Measurements from ENCODE around the gene VASH1.
"Not testable (repeated sequence)": the region's sequence is repeated elsewhere in the genome, so short reads cannot be mapped to it uniquely, and the experiment has no call there.

Gene VASH1

DNA sequence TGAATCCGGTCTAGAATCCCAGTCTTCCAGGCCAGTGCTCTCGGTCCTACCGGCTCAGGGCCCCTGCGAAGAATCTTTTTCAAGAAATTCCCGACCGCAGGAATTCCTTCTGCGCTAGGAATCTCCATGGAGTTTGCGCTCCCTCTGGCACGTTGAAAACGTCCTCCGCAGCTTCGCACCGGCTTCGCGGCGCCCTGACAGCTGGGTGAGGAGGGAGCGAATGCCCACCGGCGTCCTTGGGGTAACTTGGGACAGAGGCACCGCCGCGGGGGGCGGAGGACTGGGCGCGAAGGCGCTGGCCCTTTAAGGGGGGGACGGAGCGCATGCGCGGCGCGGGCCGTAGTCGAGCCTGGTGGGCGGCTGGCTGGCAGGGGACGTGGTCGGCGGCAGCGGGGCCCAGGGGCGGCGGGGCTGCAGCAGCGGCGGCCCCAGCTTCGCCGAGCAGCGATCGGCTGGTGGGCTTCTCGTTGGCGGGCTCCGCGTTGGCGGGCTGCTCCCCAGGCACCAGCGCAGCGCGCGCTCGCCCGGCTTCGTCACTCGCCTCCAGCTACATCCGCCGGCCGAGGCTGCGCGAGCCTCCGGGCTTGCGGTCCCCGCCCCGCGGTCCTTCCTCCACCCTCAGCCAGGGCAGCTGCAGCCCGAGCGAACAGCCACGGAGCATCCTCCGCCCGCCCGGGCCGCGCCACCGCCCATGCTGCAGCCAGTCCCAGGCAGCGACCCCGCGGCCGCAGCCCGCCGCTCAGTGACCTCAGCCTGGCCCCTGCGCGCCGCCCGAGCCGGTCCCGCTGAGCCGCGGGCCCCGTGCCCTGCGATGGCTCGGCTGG is at the start of gene VASH1:
VASH1 (plus strand) TSS at position 333 of the 824 bp plus-strand sequence. CDS start 1,354 bp downstream, outside the sequence.
- no peak for DNase-seq

DNA sequence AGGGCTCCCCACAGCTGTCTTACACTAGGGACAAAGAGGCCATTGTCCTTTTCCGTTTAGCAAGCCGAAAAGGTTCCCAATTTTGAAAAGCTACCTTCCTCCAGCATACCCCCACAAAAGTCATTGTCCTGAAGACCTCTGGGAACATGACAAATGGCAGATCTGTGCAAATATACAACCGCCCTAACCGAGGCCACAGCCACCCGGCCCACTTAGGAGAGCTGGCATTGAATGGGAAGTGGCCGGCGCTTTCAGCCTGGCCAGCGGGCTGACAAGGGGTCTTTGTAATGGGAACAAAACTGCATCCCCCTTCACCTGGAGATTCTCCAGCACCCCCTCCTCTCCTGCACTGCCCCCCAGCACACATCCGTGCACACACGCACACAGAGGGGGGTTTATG is 48.1 kb upstream of the VASH1 start:
- no peak for DNase-seq

DNA sequence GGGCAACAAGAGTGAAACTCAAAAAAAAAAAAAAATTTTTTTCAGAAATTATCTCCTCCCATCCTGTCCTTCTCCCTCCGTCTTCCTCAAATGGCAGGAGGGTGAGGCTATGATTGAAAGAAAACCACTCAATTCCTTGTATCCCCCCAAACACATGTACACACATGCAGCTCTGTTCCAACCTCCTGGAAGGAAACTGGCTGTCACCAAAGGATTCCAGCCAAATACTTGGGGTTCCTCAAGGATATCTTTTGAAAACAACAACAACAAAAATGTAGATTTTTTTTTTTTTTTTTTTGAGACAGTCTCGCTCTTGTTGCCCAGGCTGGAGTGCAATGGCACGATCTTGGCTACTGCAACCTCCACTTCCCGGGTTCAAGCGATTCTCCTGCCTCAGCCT is 46.8 kb upstream of the VASH1 start:
- DNase-seq = no peak

DNA sequence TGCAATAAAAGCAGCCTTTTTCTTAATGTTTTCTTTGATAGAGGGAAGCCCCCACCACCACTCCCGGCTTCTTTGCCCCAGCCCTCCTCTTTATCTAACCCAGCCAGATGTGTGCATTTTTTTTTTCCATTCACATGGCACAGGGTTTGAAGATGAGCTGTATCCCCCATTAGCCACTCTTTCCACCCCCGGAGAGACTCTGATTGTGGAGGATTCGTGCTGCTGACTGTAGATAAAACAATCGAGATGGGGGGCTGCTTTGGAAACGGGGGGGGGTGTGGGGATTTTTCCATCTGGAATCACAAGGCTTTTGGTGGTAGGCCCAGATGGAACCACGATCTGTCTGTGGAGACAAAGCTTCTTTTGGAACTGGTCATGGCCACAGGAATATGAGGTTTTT is 46.2 kb upstream of the VASH1 start:
- DNase-seq = no peak

DNA sequence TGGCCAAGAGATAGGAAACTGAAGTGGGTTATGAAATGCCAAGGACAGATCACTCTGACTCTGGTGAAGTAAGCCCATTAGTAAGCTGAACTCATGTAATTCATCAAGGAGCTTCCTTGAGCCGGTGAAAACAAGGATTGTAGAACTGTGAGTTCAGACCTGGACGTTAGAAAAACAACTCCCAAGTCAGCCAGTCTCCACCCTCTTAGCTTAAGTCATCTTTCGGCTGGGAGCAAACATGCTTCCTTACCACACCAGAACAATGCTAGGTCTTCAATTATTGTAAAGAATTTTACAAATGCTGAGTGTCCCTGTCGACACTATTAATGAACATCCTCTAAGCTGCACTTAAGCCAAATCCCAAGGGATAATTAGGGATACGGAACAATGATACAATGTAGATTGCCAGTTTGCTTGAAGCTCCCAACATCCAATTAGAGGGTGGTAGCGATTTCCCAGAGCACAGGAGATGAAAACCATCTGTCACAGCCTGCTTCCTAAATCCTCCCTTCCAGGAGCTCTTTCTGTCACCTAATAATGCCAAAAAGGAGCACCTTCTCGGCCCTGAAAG is 45.7 kb upstream of the VASH1 start:
- DNase-seq = peak; percentile 100

DNA sequence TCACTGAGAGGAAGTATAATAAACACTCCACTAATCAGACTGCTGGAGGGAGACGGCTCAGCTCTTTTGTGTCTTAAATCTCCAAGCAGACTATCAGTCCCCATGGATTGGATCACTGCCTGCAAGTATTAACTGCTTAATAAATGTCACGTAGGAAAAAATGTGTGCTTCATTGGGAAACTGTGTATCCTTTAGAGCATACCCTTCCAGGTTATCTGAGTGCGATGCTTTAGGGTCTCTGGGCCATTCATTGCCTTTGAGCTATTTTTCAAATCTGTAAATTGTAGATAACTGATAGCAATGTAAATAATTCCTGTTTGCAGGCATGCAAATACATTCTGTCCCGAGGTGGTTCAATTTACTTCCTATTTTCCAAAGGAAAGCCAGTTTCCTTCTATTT is 45.0 kb upstream of the VASH1 start:
- DNase-seq = peak; percentile 75

DNA sequence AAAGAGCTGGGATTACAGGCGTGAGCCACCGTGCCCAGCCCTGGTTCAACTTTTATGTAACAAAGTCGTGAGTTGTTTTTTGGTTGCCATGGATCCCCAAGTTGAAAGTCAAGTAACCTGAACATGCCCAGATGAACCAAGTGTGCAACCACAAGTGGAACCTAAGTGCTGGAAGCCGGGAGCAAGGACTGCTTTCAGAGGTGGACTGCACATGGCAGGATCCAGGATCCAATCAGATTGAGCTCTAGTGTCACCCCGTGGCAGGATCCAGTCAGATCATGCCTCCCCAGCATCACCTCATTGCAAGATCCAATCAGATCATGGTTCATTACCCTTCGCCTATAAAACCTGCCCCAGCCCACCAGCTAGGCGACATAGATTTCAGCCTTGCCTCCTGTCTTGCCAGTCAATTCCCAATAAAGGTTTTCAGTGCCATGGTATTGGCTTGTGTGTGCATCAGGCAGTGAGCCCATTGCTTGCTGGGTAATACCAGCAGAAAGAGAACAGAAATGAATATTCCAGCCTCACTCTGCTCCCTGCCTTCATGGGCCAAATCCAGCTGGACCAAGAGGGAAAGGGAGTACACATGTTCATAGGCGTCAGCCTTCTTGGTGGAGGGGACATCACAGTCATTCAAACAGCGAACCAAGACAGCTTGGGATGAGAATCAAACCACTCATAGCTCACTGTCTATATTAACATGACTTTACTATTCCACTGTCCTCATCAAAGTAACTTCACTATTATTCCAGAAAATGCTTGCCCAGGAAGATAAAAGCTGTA is 43.6 kb upstream of the VASH1 start:
- DNase-seq = no peak

DNA sequence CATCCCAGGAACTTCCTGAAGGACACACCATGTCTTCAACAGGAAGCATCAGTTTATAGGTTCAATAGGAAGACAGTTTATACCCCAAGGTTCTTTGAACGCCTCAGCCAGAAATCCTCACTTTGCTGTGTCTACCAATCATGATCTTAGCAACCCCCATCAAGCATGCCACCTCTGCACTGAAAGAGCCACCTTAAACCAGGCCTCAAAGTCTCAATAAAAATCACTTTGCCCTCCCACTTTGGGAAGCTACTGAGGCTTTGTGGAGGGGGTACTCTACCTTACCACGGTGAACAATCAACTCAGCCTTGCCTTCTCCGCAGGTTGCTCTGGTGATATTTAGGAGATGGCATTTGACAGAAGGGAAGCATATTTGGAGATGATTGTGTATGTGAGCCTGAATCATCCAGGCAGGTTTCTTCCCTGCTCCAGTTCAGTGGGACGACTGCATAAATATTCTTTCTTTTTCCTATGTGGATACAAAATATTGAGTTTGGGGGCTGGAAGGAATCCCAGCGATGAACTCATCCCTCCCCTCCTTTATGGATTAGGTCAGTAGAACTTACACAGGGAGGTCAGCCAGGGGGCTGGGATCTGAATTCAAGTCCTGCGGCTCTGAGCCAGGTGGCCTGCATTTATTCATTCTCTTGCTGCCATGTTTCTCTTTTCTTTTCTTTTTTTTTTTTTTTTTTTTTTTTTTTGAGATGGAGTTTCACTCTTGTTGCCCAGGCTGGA is 42.8 kb upstream of the VASH1 start:
- DNase-seq = no peak

DNA sequence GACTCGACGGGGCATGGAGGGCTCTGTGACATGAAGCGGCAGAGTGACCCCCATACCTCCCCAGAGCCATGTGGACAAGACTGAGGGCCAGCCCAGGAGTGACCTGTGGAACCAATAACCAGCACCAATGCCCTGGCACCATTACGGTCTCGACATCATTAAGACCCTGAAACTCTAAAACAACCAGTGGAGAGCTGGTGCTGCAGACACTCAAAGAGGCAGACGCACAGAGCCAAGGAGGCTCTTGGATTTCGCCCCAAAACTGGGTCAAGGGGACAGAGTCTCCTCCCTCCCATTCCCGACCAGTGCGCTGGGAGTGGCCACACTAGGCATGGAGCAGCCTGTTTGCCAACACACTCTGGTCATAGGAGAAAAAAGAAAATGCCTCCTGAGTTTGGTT is 41.6 kb upstream of the VASH1 start:
- DNase-seq = no peak

DNA sequence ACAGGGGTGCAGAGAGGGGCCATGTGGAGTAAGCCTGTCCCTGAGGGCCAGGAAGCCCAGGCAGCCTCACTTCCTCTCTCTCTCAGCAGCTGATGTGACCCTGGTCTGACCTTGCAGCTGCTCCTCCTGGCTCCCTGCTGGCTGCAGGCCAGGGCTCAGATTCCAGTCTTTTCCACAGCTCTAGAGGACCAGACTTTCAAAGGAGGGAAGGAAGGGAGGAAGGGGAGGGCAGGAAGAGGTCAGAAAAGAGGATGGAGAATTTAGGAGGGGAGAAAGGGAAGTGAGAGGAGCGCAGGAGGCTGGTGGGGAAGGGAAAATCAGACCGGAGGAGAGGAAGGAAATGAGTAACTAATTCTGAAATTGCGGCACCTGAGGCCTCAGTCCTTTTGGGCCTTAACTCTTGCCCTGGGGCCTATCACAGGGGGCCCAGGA is 40.9 kb upstream of the VASH1 start:
- peak; percentile 59 for DNase-seq

DNA sequence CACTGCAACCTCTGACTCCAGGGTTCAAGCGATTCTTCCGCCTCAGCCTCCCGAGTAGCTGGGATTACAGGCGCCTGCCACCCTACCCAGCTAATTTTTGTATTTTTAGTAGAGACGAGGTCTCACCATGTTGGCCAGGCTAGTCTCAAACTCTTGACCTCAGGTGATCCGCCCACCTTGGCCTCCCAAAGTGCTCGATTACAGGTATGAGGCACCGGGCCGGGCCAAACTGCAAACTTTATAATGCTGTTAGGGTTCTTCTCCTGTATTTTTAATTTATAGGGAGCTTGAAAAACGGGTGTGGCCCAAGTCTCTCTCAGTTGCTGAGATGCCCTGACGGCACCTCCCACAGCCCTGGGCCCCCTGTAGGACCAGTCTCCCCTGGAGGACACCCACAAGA is 39.8 kb upstream of the VASH1 start:
- DNase-seq = not testable (repeated sequence)

DNA sequence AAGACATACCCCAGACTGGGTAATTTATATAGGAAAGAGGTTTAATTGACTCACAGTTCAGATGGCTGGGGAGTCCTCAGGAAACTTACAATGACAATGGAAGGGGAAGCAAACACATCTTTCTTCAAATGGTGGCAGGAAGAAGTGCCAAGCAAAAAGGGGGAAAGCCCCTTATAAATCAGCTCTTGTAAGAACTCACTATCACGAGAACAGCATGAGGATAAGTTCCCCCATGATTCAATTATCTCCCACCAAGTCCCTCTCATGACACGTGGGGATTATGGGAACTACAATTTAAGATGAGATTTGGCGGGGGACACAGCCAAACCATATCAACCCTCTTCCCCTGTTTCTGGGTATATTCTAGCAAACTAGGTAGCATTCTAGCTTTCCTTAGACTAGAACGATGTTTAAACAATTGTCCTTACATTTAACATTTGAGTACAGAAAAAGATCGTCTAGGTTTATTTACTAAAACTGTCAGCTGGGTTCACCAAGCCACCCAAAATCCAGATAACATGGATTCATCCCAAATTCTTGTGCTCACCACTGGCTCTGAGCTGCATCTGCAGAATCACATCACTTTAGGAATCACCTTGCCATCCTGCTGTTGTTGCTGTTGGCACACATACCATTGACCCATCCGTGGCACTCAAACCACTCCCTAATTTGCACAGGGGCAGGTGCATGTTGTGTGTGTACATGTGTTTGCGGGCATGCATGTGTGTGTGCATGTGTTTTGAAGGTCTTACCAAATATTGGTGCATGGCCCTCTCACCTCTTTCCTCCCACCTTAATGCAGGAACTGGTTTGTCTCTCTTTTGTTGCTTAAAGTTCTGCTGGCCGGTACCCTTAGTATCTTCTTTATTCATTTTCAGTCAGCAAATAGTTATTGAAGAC is 36.4 kb upstream of the VASH1 start:
- DNase-seq = no peak

DNA sequence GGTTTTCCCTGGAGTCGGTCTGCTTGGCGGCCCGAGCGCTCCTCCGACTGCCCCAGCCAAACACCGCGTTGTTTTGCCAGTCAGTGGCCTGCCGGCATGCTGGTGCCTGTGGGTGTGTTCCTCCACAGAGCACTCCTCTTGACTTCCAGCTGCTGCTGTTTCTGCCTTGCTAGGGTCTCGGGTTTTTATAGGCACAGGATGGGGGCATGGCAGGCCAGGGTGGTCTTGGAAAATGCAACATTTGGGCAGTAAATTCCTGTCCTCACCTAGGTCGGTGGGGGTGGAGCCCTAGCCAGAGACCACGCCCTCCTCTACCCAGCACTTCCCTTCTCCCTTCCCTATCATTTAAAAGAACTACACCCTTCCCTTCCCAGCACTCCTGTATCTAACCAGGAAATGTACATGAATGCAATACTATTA is 34.7 kb upstream of the VASH1 start:
- peak; percentile 20 for DNase-seq

DNA sequence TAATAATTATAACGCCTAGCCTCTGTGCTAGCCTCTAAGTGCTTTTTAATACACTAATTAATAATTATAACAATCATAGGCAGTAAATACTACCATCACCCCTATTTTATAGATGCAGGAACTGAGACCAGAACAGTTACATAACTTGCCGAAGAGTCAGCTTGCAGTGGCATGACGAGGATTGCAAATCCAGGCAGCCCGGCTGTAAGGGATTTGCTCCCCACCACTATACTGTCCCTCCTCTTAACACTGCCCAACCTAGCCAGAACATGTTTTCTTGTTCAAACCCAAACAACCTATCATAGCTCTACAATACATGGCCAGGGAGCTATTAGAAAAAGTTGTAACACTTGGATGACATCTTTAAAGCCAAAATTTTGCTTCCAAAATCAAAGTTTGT is 33.9 kb upstream of the VASH1 start:
- DNase-seq = no peak

DNA sequence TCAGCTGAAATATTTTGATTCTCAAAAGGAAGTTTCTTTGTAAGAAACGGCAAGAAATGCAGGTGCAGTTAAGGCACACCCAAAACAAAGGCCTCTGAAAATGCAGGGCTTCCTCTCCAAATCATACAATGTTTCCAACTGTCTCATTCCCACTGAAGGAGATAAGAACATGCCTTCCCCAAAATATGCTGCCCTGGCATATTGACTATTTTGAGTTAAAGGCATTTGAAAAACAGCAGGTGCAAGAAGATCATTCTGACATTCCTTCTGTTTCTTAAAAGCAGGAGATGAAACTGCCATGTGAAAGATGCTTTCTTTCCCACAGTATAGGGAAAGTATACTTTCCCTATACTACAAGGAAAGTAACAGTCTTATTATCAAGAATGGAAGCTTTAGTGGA is 33.4 kb upstream of the VASH1 start:
- no peak for DNase-seq

DNA sequence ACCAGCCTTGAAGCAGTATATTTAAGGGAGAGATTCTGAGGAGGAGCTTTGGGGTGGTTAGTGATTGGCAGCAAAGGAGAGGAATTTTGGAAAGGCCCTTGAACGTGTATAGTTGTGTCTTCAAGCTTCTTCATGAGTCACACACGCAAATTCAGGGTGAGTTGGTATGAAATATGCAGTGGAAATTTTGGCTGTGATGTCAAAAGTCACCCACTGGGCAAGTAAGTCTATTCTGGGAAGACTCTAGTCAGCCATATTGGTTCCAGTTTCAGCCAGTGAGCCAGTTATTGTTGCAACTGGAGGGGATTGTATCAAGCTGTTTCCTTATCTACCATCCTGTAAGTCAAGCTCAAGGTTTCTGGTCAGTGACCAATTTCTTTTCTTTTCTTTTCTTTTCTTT is 32.0 kb upstream of the VASH1 start:
- DNase-seq = no peak

DNA sequence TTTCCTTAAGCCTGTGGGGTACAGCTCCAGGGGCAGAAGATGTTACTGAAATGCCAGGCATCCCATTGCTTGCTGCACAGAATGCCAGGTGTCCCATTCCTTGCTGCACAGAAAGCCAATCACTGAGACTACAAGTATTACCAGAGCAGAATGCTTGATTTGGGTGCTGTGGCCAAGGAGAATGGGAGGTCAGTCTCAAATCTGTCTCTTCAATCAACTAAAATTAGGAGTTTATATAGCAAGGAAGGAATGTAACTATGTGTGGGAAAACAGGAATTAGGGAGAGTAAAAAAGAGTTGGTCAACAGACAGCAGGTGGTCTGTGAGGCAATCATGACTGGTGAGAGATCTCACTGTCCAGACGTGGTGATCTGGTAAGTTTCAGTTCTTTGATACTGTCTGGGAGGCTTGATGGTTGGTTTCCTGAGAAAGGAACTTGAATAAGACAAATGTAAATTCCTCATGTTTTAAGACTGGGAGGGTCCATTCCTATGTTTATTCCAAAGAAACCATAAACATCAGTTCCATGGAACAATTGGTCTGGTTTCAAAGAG is 31.2 kb upstream of the VASH1 start:
- DNase-seq = no peak

DNA sequence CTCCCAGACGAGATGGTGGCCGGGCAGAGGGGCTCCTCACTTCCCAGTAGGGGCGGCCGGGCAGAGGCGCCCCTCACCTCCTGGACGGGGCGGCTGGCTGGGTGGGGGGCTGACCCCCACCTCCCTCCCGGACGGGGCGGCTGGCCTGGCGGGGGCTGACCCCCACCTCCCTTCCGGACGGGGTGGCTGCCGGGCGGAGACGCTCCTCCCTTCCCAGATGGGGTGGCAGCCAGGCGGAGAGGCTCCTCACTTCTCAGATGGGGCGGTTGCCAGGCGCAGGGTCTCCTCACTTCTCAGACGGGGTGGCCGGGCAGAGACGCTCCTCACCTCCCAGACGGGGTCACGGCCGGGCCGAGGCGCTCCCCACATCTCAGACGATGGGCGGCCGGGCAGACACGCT is 26.8 kb upstream of the VASH1 start:
- DNase-seq = not testable (repeated sequence)

DNA sequence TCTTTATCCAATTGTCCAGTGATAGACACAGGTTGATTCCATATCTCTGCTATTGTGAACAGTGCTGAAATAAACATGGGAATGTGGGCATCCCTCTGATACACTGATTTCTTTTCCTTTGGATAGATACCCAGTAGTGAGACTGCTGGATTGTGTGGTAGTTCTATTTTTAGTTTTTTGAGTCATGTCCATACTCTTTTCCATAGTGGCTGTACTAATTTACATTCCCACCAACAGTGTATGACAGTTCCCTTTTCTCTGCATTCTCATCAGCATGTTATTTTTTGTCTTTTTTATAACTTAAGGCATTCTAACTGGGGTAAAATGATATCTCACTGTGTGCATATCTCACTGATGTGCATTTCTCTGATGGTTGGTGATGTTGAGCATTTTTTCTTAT is 24.8 kb upstream of the VASH1 start:
- DNase-seq = no peak

DNA sequence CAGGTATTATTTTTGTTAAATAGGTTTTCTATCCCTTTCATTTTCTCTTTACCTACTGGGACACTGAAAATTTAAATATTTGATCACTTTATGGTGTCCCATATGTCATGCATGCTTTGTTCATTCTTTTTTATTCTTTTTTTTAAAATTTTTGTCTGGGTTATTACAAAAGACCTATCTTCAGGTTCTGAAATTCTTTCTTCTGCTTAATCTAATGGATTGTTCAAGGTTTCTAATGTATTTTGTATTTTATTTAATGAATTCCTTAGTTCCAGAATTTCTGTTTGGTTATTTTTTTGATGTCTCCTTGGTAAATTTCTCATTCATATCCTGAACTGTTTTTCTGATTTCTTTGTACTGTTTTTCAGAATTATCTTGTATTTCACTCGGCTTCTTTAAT is 20.2 kb upstream of the VASH1 start:
- no peak for DNase-seq

DNA sequence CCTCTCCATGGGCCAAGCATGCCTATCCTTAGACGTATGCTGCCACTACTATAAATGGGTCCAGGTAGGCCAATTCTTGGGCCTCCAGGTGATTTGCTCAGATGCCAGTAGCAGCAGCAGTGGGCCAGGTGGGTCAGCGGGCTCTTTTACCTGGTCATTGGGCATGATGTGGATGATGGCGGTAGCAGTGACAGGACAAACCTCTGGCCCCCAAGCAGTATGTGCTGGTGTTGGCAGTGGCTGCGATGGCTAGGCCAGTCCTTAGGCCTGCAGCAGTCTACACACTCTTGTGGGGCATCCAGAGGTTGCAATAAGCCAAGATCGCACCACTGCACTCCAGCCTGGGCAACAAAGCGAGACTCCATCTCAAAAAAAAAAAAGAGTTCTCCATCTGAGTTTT is 19.1 kb upstream of the VASH1 start:
- DNase-seq = no peak

DNA sequence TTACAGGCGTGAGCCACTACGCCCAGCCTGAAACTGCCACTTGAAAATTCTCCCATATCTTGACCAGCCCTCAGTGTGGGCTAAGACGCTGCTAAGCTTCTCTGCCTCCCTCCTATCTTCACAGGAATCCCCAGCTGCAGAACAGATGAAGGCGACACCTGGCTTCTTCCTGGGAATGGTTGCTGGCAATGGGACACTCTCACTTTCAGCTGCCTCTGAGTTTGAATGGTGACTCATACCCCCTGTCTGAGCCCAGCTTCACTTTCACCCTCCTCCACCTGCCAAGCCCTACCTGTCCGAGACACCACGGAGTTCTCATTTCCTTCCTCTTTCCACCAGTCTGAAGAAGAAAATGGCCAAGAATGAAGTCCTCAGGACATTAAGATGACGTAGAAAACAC is 18.3 kb upstream of the VASH1 start:
- DNase-seq = no peak

Data from NCI-H524 treated with DMSO at 0.1 percent for 48 hours (cell line).